Hematopoietic multipotent progenitor cell treated with erythropoietin and hydrocortisone succinate and interleukin-3 and kit ligand, for 17 days (in vitro differentiated cells): Measurements from ENCODE around the gene SNW1.
"Not testable (repeated sequence)": the region's sequence is repeated elsewhere in the genome, so short reads cannot be mapped to it uniquely, and the experiment has no call there.

ENCODE experiments used
- DNase-seq: peaks from one replicate; pipeline ENCODE4 v3.0.0-alpha.2; 2015; ENCODE audit warnings: low spot score

Gene SNW1

DNA sequence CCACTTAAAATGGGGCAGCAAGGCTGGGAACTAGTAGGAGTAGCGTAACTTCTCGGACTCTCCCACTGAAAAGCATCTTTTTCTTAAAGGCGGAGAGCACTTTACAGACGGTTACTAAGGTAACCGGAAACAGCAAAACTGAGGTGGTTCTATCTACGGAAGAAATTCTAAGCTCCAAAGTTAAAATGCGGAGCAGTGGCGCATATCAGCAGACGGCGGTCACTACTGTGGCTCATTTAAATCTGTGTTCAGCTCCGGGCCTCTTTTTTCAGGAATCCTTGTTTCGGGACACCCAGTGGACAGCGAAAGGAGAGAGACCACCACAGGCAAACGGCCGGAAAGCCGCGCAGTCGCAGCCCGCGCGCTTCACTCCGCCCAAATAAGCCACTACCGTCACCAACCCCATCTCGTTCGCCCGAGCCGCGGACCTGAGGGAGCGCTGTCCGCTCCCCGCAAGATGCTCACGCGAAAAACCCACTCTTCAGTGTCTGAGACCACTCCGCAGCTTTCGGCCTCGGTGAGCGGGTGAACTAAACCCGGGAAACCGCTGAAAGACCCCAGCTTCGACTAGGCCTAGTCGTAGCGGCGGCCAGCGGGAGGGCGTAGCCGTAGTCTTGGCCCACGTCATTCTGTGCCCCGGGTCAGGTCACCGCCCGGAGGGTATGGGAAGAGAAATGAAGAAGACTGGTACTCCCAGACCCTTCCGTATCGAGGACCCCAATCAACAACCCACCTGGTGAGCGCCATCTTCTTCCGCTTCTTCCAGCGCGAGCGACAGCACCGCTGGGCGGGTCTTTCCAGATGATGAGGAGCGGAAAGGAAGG is at the start of gene SNW1:
Gene SNW1 (minus strand): TSS at position 776 of the 824 bp plus-strand sequence. CDS start 29 bp downstream, at position 747.
- DNase-seq, result no peak

DNA sequence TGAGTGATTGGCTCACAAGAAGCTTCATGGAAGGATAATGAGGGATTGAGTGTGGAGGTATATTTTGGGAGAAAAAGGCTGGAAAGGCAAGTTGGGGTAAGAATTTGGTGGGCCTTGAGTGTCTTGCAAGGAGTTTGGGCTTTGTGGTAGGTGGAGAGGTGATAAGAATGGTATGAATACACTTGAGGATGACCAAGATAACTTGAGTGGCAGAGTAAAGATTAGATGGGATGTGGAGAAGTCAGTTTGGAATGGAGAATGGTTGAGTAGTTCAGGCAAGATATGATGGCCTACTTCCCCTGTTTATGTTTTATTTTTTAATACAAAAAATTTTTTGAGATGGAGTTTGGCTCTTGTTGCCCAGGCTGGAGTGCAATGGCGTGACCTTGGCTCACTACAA is 48.1 kb upstream of the SNW1 start:
- no peak for DNase-seq

DNA sequence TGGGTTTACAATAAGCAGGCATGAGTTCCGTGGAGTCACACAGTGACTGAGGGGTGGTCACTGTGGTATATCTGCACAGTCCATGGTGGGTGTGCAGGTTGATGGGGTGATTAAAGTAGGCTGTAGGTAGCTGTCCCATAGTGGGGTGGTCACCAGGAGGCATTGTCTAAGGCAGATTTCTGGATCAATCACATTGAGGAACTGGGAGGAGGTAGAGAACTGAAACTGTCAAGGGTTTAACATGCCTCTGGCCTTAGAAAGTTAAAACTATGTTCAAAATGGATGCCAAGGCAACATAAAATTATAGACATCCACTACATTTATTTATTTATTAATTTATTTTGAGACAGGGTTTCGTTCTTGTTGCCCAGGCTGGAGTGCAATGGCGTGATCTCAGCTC is 47.3 kb upstream of the SNW1 start:
- DNase-seq, result no peak

DNA sequence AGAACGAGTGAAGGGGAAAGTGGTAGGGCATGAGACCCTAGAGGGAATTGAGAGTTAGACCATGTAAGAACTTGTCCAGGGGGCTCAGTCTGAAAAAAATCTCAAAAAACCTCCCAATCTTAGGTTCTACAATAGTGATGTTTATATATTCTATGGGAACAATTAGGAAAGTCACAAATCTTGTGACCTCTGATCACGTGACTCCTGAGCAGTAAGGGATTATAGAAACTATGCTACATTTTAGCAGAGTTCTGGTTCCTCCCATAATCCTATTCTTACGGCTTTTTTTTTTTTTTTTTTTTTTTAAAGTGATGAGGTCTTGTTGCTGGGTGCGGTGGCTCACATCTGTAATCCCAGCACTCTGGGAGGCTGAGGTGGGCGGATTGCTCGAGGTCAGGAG is 44.8 kb upstream of the SNW1 start:
- no peak for DNase-seq

DNA sequence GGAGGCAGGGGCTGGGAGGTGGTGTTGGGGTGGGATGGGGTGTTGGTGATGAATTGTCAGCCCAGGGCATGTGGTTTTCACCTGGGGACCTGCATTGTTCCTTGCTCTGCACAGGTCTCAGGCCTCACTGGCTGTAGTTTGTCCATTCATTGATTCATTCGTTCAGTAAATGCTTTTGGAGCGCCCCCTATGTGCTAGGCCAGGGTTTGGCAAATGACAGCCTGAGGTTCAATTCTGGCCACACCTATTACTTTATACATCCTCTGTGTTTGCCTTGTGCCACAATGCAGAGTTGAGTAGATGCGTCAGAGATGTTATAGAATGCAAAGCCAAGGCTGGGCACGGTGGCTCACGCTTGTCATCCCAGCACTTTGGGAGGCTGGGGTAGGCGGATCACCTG is 43.6 kb upstream of the SNW1 start:
- DNase-seq, result peak; percentile 48

DNA sequence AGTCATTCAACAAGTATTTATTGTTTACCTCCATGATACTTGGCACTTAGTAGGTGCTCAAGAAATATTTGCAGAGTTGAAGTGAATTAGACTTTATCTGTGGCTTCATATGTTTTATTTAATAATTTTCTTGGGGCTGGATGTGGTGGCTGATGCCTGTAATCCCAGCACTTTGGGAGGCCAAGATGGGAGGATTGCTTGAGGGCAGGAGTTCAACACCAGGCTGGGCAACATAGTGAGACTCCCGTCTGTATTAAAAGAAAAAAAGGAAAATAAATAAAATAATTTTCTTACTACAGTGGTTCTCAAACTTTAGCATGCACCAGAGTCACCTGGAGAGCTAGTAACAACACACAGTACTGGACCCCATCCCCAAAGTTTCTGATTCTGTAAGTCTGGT is 39.9 kb upstream of the SNW1 start:
- no peak for DNase-seq

DNA sequence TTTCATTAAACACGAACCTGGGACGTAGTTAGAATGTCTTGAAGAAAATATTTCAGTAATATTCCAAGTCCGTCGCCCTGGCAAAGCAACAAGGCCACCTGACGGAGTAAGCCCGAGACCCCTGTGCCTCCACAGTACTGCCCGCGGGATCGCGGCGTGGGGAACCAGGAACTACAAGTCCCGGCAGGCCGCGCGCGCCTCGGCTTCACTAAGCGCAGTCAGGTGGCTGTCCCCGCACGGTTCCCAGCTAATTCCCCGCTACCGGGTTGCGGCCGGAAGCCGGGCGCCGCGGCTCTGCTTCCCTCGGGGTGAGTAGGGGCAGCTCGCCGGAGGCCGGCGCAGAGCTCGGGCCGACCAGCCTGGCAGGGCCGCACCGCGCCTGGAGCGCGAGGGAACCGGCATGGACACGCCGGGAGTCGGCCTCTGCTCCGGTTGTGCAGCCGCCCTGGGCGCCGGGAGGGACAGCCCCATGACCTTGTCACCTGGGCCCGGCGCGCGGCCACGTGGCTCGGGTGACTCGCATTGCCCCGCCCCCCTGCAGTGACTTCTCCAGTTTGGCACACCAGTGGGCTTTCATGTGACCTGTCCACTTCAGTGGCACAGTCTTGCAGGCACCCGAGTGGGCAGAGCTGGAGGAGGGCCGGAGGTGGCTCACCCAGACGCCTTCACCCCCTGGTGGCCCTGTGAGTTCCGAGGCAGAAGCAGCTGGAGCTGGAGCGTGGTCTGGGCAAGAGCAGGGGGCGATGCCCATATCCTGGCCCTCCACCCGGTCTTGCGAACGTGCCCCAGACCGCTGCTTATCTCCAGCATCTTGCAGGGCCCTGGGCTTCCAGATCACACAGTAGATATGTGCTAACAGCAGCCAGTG is 39.1 kb upstream of the SNW1 start, which contains the start of gene ADCK1:
Gene ADCK1 (plus strand): TSS at position 247 of the 868 bp plus-strand sequence. CDS start 18,870 bp downstream, outside the sequence.
- peak; percentile 84 for DNase-seq

DNA sequence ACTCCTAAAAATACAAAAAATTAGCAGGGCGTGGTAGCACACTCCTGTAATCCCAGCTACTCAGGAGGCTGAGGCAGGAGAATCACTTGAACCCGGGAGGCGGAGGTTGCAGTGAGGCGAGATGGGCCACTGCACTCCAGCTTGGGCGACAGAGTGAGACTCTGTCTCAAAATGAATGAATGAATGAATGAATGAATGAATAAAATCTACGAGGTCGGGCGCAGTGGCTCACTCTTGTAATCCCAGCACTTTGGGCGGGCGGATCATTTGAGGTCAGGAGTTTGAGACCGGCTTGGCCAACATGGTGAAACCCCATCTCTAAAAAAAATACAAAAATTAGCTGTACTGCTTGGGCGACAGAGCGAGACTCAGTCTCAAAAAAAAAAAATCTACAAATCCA is 38.5 kb upstream of the SNW1 start:
- not testable (repeated sequence) for DNase-seq

DNA sequence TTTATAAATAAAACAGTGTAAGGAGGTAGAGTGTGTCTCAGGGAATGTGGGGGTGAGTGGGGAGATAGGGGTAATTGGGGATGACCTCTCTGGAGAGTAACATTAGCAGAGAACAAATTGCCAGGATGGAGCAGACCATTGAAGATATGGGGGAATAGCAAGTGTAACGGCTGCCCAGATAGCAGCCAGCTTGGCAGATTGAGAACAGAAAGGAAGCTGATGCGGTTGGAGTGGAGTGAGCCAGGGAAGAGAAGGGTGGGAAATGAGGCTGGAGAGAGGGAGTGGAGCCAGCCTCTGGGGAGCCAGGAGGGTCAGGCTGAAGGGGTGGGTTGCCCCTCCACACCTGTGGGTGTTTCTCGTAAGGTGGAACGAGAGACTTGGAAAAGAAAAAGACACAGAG is 33.4 kb upstream of the SNW1 start:
- no peak for DNase-seq

DNA sequence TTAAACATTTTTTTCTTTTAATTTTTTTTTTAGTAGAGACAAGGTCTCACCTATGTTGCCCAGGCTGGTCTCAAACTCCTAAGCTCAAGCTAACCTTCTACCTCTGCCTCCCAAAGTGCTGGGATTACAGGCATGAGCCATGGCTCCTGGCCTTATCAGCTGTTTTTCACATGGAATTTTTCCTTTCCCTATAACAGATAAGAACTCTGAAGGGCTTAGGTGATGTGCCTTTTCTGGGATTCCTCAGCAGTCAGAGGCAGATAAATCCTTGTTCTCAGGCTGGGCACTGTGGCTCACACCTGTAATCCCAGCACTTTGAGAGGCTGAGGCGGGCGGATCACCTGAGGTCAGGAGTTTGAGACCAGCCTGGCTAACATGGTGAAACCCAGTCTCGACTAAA is 32.3 kb upstream of the SNW1 start:
- DNase-seq, result not testable (repeated sequence)

DNA sequence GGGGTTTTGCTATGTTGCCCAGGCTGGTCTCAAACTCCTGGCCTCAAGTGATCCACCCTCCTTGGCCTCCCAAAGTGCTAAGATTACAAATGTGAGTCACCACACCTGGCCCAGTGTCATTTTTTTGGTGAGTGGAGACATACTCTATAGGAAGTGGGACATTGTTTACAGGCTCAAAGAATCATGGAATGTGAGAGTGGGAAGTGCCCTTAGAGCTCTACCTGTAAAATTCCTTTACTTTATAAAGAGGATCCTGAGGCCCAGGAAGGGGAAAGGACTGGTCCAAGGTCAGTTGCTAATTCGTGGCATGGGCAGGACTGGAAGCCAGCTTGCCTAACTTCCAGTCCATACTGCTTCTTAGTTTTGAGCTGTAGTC is 30.3 kb upstream of the SNW1 start:
- DNase-seq, result no peak

DNA sequence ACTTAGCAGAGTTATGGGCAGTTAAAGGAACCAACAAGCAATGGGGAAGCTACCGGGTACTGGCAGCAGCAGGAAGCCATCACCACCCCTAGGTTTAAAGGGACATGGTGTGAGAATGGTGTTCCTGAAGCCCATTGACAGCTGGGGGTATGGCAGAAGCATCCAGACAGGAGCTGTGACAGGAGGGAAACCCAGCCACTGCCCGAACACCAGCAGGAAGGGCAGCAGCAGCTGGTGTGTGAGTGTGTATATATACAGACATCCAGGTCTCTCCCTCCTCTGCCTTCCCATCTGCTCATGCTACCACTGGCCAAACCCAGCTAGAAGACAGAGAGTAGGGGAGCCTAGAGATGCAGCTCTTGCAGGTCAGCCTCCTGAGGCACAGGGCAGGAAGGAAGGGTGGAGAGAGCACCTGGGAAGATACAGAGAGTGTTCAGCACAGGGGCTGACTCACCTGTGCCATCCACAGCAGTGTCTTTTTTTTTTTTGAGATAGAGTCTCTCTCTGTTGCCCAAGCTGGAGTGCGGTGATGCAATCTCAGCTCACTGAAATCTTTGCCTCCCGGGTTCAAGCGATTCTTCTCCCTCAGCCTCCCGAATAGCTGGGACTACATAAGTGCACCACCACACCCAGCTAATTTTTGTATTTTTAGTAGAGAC is 29.7 kb upstream of the SNW1 start:
- no peak for DNase-seq

DNA sequence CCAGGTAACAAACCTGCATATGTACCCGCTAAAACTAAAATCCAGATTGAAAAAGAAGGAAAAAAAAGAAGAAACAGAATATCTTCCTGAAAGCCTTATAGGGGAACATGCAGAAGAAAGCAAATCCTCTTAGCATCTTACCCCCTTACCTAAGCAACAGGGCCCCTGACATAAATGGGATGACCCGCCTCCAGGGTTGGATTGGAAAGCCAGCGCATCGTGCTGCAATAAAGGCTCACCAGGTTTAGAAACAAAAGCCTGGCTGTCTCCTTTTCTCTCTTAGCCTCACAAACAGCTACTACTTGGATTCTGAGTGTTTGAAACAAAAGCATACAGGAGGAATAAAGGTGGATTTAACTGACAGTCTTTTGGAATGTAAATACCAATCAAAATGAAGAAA is 25.2 kb upstream of the SNW1 start:
- DNase-seq, result no peak

DNA sequence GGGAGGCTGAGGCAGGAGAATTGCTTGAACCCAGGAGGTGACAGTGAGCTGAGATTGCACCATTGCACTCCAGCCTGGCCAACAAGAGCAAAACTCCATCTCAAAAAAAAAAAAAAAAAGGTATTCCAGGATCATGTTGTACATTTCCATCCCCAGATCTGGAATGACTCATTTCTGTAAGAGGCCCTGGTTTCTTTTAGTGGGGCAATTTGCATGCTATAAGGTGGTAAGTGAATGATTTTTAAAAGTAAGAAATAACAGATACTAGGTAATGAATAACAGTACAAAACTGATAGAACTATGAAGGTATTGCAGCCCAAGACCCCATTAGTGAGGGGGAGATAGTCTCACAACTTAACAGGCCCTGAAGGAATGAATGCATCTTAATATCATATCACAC is 21.2 kb upstream of the SNW1 start:
- DNase-seq, result no peak

DNA sequence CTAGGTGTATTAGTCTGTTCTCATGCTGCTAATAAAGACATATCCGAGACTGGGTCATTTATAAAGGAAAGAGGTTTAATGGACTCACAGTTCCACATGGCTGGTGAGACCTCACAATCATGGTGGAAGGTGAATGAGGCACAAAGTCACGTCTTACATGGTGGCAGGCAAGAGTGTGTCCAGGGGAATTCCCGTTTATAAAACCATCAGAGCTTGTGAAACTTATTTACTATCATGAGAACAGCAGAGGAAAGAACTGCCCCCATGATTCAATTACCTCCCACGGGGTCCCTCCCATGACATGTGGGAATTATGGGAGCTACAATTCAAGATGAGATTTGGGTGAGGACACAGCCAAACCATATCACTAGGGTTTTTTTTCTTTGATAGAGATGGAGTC is 13.0 kb upstream of the SNW1 start:
- DNase-seq, result not testable (repeated sequence)

DNA sequence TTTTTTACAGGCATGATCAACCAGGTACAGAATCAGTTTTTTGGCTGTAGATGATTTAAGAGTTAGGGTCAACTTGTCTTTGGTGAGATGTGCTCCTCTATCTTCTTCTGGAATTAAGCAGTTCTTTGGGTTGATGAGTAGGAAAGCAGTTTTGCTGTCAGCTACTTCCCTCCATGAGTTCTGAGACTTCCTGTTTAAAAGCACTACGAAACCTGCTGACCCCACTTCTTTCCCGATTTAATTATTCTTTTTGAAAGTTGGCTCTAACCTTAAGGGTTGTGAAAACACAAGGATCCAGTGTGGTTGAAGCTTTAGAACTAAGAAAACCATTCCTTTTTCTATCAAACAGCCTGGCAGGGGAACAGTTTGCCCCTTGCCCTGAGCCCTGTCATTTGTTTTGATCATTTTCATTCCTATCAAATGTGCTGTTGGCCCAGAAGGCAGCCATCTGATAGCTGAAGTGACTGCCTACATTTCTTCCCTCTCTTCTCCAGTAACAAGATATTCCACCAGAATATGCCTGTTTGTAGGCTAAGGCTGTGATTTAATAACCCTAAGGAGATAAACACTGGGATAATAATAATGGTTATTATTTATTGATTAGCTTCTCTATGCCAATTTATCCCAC is 7.6 kb upstream of the SNW1 start:
- DNase-seq, result not testable (repeated sequence)

DNA sequence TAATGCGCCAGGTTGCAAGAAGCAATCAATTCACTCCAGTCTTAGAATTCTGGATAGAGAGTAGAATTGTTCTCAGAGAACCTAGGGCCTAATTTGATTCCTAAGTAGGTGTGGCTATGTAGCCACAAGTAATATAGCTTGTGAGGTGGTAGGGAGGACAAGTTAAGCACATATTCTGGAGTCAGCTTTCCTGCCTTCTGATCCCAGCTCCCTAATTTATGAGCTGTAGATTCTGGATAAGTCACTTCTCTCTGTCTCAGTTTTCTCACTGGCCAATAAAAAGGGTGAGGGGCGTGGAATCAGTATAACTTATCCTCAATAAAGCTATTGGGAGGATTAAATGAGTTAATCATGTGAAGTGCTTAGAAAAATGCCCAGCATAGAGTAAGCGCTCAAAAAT is 3.0 kb upstream of the SNW1 start:
- DNase-seq, result no peak

DNA sequence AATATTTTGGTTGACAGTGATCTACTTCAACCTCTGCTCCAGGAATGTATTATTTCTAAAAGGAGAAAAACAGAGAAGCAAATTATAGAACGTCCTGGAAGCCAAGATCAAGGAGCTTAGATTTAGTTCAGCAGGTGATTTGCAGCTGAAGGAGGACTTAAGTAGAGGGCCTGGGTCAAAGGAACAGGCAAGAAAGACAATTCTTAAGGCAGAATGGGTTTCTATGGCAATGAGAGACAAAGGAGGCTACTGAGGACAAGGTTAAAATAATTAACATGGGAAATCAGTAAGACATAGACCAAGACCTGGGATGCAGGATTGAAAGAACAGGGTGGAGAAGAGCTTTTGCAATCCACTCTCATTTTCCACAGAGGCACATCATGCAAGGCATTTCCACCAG is 2.4 kb upstream of the SNW1 start:
- no peak for DNase-seq

DNA sequence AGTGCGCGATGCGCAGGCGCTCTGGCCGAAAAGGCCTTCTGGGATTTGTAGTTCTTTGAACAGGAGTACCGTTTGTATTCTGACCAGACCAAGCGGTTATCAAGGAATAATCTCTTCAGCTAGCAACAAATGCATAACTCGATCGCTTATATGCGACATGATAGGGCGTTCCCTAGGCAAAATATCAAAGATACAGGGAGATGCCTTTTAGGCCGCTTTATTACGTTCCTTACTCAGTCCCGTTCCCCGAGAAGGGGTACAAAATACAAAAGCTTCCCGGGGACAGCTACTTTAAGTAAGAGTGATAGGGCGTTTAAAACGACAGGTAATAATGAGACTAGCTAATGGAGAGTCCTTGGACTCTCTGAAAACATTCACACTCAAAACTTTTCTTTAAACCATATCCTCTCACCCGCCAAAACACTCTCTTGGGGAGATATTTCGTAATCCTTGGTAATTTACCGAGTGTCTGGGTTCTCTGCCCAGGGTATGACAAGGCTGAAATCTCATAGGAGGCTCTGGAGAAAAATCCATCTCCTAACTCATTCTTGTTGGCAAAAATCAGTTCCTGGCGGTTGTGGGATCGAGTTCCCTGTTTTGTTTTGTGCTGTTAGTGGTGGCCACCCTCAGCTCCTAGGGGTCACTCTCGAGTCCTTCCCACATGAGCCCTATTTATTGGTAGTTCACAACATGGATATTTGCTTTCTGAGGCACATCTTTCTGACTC is 412 bp upstream of the SNW1 start:
- DNase-seq, result peak; percentile 97

DNA sequence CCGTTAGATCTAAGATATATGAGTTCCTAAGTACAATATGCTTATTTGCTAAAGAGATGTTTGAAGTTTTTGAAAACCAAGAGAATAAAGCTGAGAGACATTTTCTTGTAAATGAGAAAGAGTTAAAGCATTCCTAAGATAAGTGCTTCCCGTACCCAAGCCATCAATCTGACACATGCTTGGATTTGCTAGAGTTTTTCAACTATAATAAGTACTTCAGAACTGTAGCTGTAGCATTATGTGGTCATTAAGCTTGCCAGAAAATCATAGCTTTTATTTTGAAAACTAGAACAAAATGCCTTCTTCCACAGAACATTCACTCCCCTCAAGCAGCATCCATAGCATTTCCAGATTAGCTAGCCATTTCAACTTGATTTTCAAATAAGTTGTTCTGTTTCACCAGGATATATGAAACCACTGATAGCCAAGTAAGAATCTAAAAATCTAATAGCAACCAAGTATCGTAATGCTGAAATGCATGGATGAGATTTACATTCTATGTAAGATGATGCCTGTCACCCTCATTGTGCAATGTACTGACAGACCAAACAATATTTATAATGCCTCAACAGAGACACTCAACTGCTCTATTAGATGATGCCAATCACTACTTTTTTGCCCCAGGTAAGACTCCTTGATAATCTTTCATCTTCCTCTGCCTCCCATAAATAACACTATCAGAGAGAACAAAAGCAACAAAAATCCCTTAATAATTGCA is 8.0 kb downstream of the SNW1 start:
- DNase-seq, result no peak

DNA sequence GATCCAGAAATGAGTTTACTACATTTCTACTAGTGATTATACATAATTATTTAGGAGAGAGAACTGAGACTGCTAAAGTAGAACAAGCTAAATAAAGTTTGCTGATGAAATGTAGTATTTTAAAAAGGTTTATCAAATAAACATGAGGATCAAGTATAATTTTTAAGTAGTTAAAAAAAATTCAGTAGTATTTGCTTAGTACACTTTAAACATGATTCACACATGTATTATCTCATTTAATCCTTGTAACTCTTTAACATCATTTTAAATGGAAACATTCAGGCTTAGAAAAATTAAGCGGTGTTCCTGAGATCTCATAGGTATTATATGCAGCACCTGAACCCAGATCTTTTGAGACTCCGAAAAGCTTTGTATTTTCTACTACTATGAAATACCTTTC is 8.7 kb downstream of the SNW1 start:
- no peak for DNase-seq
